ENCODE results near the gene ZMIZ1.

ZMIZ1 gene

DNA sequence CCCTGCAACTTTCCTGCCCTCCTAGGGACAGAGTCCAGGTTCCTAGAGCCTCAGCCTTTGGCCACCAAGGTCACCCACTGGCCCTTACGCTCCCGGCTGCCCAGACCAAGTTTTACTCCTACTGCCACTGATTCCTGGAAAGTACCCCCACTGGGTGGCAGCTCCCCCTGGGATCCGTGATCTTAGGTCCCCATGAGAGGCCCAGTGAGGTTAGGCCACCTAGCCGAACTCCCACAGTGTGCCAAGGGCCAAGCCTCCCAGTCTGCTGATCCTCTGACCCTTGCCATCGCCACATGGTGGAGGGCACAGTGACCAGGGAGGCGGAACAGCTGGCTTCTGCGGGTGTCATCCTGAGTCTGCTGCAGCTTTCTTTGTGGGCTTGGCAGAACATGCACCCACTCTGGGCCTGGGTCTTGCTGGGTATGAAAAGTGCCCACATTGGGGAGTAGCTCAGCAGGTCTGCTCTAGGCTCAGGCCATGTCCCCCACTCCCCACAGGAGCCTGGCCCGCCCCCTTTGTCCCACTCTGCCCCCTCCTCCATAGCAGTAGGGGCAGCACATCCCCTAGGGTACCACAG is 238.0 kb downstream of the ZMIZ1 start:
- no peaks in the 10 kb centered on the region for H3K79me2 ChIP-seq (ENCODE audit: insufficient read depth, low read depth)
- H3K27ac ChIP-seq = no peak overlapping the region
- H3K27me3 ChIP-seq (ENCODE audit: insufficient read depth, low read depth) = no peaks in the 10 kb centered on the region
- TF ChIP-seq, protein P1, sequence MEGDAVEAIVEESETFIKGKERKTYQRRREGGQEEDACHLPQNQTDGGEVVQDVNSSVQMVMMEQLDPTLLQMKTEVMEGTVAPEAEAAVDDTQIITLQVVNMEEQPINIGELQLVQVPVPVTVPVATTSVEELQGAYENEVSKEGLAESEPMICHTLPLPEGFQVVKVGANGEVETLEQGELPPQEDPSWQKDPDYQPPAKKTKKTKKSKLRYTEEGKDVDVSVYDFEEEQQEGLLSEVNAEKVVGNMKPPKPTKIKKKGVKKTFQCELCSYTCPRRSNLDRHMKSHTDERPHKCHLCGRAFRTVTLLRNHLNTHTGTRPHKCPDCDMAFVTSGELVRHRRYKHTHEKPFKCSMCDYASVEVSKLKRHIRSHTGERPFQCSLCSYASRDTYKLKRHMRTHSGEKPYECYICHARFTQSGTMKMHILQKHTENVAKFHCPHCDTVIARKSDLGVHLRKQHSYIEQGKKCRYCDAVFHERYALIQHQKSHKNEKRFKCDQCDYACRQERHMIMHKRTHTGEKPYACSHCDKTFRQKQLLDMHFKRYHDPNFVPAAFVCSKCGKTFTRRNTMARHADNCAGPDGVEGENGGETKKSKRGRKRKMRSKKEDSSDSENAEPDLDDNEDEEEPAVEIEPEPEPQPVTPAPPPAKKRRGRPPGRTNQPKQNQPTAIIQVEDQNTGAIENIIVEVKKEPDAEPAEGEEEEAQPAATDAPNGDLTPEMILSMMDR (conservative IDR thresholded peaks at IDR 0.05; ENCODE audit: low read depth, low read length) = no peak
- H3K4me2 ChIP-seq = no peak overlapping the region
- no peak overlapping the region for H3K4me3 ChIP-seq (IDR thresholded peaks at IDR 0.05; ENCODE audit: insufficient read depth, low read depth, low read length)
- H4K20me1 ChIP-seq (ENCODE audit: insufficient read depth) = no peaks in the 10 kb centered on the region
- H2AFZ ChIP-seq (ENCODE audit: low read depth) = no peak overlapping the region
- no peaks in the 10 kb centered on the region; the same call in 1 of the 2 replicates for H3K36me3 ChIP-seq (ENCODE audit: insufficient read depth)
- H3K9ac ChIP-seq = no peak overlapping the region
- H3K4me1 ChIP-seq (ENCODE audit: low read depth, poor library complexity, severe bottlenecking) = no peaks in the 10 kb centered on the region

DNA sequence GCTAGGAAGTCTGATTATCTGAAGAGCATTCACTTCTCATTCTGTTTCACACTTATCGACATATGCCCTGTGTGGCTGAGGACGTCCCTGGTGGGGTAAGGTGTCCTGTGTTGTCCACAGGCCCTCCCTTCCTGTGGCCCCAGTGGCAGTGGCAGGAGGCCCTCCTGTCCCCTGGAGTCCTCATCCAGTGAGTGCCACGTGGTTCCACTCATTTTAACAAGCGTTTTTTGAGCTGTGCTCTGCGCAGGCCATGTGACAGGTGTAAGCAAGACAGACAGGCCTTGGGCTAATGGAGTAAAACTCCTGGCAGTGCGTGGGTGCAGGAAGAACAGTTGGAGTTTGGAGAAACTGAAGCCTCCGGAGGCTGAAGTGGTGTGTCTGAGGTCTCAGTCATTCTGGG is 239.2 kb downstream of the ZMIZ1 start:
- H3K4me2 ChIP-seq = no peak overlapping the region
- no peaks in the 10 kb centered on the region for H3K79me2 ChIP-seq (ENCODE audit: insufficient read depth, low read depth)
- no peak overlapping the region for H3K4me3 ChIP-seq (IDR thresholded peaks at IDR 0.05; ENCODE audit: insufficient read depth, low read depth, low read length)
- no peaks in the 10 kb centered on the region for H3K4me1 ChIP-seq (ENCODE audit: low read depth, poor library complexity, severe bottlenecking)
- H3K9ac ChIP-seq = no peak overlapping the region
- no peak overlapping the region for H3K27ac ChIP-seq
- H3K36me3 ChIP-seq (ENCODE audit: insufficient read depth) = no peaks in the 10 kb centered on the region; the same call in 1 of the 2 replicates
- no peak overlapping the region for H2AFZ ChIP-seq (ENCODE audit: low read depth)
- H4K20me1 ChIP-seq (ENCODE audit: insufficient read depth) = no peaks in the 10 kb centered on the region
- H3K27me3 ChIP-seq (ENCODE audit: insufficient read depth, low read depth) = no peaks in the 10 kb centered on the region
- TF ChIP-seq, protein P1 (conservative IDR thresholded peaks at IDR 0.05; ENCODE audit: low read depth, low read length) = no peak

DNA sequence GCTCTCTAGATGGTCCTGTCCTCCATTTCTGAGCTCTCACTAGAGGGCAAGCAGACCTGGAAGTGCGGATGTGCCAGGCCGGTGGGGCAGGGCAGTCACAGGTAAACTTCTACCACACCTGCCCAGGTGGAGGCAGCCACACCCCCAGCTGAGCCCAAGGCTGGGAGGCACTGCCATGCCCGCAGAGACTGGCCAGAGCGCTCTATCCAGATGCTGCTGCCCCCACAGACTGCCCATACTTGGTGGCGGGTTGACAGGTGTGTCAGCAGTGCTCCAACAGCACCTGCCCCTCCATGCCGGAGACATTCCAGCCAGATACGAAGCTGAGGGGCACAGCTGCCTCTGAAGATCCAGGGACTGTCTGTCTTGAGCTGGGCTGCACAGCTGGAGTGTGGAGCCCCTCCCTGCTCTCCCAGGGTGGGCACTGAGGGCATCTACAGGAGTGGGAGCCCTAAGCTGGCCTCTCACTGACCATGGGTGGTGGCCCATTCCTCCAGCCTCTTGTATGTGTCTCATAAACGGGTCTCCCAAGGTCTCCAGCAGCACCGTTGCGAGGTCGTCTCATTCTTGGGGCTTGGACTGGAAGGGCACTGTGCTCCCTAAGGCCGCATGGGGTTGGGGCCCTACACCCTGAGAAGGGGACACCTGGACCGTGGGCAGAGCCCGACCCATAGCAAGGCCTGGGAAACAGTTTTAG is 240.4 kb downstream of the ZMIZ1 start:
- Histone ChIP-seq H3K4me3 (IDR thresholded peaks at IDR 0.05; ENCODE audit: insufficient read depth, low read depth, low read length) (no peak overlapping the region), H2AFZ (ENCODE audit: low read depth) (no peak overlapping the region), H3K27me3 (ENCODE audit: insufficient read depth, low read depth) (no peaks in the 10 kb centered on the region), H4K20me1 (ENCODE audit: insufficient read depth) (no peaks in the 10 kb centered on the region), H3K27ac (no peak overlapping the region), H3K9ac (no peak overlapping the region), H3K79me2 (ENCODE audit: insufficient read depth, low read depth) (no peaks in the 10 kb centered on the region), H3K4me1 (ENCODE audit: low read depth, poor library complexity, severe bottlenecking) (peaks cover under 1% of the 10 kb centered on the region), H3K36me3 (ENCODE audit: insufficient read depth) (no peaks in the 10 kb centered on the region; the same call in 1 of the 2 replicates), H3K4me2 (no peak overlapping the region)
- TF ChIP-seq, protein P1 (conservative IDR thresholded peaks at IDR 0.05; ENCODE audit: low read depth, low read length) = no peak

DNA sequence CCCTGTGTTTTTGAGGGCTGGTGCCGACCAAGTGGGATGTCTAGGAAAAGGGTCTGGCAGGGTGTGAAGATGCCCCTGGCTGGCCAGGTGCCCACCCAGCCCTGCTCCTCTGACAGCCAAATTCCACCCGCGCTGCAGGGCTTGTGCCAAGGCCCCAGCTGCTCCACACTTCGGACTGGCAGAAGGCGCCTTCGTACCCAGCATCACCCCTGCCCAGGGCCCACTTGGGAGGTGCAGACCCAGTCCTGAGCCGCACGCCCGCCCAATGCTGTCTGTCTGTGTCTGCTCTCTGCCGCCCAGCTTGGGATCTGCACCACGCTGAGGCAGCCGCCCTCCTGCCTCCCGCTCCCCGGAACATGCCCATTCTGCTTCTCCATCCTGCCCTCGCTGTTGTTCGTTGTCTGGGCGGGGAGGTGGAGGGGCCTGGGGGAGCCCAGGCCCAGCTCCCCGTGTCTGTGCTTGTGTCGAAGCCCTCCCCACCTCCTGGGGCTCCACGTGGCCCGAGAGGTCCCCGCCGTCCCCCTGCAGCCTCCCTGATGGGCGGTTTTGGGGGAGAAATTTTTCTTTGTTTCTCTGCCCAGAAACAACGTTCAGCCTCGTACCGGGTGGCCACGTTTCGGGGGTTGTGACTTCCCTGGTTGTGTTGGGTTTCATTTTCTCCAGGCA is 241.6 kb downstream of the ZMIZ1 start:
- H4K20me1 ChIP-seq (ENCODE audit: insufficient read depth) = no peaks in the 10 kb centered on the region
- TF ChIP-seq, protein P1 (conservative IDR thresholded peaks at IDR 0.05; ENCODE audit: low read depth, low read length) = no peak
- no peak overlapping the region for H3K4me3 ChIP-seq (IDR thresholded peaks at IDR 0.05; ENCODE audit: insufficient read depth, low read depth, low read length)
- H2AFZ ChIP-seq (ENCODE audit: low read depth) = no peak overlapping the region
- H3K79me2 ChIP-seq (ENCODE audit: insufficient read depth, low read depth) = no peaks in the 10 kb centered on the region
- no peak overlapping the region for H3K4me2 ChIP-seq
- H3K4me1 ChIP-seq (ENCODE audit: low read depth, poor library complexity, severe bottlenecking) = peaks cover 11% of the 10 kb centered on the region
- H3K27ac ChIP-seq = no peak overlapping the region
- no peak overlapping the region for H3K9ac ChIP-seq
- H3K27me3 ChIP-seq (ENCODE audit: insufficient read depth, low read depth) = no peaks in the 10 kb centered on the region
- no peaks in the 10 kb centered on the region; the same call in 1 of the 2 replicates for H3K36me3 ChIP-seq (ENCODE audit: insufficient read depth)

Measured in KMS-11 (cell line).